Fibroblast of skin of back (primary cell): ENCODE results near the gene CHST12.

Experiments
- DNase-seq: peaks from one replicate; pipeline ENCODE4 v3.0.0-alpha.2; 2013

Gene CHST12

DNA sequence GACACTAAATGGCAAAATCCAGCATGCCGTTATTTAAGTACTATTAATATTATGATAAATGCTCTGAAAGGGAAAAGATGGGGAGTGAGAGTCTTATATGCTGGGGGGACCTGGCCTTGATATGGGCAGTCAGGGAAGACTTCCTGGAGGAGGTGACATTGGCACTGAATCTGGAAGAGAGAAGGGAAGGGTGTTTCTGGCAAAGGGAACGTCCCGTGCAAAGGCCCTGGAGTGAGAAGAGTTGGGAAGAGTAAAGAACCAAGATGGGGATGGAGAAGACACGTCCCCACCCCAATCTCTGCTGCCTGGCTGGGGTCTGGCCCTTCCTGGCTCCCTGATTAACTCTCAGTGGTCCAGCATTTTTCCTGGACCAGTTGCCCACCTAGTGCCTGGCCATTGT lies 77.8 kb downstream of the CHST12 start:
- no peak for DNase-seq

- no peak for DNase-seq
Observed at GRCh38 chr7:2482725-2483451, 79.5 kb downstream of the CHST12 start.

DNA sequence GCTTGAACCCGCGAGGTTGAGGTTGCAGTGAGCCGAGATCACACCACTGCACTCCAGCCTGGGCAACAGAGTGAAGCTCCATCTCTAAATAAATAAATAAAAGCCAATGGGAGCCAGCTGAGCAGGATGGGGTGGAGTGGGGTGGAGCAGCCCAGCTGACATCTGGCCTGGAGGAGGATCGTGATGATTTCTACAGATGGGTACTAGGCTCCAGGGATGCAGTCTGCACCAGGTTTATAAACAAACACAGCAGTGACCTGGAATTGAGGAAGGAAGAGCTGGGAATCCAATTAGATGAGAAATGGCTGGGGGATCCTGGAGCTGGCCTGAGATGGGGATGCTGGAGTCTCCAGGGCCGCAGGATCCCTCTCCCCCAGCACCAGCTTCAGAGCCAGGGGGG lies 80.1 kb downstream of the CHST12 start:
- no peak for DNase-seq

GRCh38 chr7:2484868-2485267 lies 81.5 kb downstream of the CHST12 start:
- no peak for DNase-seq

DNA sequence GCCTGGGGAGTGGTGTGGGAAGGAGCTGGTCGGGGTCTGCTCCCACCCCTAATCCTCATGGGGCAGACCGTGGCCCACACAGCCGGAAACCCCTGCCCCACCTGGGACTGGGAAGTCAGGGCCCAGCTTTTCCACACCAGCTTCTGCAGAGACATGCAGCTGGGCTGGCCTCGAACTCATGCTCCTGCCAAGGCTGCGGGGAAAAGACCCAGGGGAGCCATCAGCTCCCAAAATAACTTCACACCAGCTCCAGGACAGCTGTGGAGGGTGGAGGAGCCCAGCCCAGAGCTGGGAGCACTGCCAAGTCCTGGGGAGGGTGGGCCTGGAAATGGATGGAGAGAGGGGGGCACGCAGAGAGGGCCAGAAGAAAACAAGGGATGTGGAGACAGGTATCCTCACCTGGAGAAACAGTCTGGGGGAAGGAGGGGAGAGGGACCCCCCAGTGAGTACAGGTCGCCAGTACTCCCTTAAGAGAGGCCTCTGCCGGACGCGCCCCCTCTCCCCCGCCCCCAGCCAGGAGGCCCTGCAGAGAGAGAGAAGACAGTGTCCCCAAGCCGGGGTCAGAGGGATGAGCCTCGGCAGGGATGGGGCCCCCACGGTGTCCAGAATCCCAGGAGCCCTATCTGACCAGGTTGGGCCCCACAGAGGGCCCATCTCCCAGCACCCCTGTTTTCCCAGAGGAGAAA lies 84.3 kb downstream of the CHST12 start:
- peak; percentile 18 for DNase-seq

DNA sequence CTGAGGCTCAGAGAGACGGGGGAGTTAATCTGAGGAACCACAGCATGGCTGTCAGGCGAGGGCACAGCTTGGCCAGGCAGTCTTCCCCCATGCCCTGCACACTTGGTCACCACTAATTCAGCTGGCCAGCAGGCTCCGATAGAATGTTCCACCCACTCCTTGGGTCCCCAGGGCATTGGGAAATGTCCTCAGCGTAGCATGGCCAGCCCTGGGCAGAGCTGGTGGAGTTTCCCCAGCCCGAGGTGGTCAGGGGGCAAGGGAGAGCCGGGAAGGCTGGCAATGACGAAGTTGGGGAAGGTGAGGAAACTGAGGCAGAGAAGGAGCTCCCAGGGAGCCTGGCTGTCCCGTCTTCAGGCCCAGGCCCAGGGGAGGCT lies 84.8 kb downstream of the CHST12 start:
- peak; percentile 44 for DNase-seq

GRCh38 chr7:2488681-2489080 lies 85.3 kb downstream of the CHST12 start:
- DNase-seq, result no peak

DNA sequence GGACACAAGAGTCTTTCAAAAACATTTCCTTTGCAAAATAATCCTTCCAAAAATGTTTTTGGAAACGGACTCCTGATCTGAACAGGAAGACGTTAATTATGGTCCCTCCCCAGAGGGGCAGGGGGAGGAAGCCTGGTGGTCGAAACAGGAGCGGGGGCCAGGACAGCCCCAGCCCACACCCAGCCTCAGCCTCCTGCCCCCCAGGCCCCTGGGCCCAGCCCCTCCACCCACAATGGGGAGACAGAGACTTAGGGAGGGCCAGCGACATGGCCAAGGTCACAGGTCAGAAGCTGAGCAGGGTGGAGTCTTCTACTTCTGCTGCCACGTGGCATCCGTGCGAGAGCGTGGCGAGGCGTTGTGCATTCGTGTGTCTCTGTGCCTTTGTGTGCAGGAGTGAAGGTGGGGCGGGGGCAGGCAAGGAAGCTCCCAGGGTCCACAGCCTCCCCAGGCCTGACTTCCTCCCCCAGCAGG lies 86.8 kb downstream of the CHST12 start:
- DNase-seq, result no peak

DNA sequence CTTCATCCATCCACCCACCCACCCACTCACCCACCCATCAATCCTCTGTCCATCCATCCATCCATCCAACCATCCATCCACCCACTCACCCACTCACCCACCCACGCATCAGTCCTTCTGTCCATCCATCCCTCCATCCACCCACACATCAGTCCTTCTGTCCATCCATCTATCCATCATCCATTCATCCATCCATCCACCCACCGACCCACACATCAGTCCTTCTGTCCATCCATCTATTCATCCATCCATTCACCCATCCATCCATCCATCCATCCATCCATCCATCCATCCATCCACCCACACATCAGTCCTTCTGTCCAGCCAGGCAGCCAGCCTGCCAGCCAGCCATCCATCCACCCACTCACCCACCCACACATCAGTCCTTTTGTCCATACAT lies 88.6 kb downstream of the CHST12 start:
- no peak for DNase-seq

GRCh38 chr7:2493205-2494164 lies 90.1 kb downstream of the CHST12 start:
- DNase-seq, result peak; percentile 66

- no peak for DNase-seq
Observed at GRCh38 chr7:2494191-2495130, 91.0 kb downstream of the CHST12 start.

DNA sequence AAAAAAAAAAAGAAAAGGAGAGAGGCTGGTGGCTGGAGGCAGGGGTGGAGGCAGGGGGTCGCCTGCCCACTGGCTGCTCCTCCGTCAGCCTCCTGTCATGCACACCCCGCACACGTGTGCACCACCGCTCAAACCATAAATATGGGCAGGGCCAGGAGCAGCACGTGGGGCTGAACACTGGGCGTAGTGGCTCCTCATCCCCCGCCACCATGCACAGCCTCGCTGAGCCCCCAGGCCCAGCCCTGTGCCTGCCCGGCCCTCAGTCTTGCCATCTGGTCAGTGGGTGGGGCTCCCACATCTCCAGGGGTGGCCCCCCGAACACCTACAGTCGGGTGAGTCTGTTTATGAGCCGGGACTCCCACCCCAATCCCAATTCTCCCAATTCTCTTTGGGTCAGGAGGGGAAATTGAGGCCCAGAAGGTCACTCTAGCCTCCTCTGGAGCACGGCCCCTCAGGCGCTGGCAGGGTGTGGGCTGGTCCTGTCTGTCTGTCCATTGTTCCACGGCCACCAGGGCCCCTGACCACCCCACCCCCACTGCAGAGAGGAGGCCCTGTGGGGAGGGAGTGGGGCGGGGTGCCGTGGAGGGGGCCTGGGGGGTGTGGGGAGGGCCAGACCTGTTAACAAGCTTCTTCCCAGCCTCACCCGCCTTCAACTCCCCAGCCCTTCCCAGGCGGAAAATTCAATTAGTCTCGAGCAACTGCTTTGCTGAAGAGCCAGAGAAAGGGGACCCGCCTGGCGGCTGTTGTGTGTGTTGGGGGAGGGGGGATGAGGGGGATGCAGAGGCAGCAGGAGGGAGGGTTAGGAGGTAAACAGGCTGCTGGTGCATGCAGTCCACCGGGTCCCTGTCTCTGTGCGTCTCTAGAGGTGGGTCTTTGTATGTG lies 92.2 kb downstream of the CHST12 start:
- no peak for DNase-seq

DNA sequence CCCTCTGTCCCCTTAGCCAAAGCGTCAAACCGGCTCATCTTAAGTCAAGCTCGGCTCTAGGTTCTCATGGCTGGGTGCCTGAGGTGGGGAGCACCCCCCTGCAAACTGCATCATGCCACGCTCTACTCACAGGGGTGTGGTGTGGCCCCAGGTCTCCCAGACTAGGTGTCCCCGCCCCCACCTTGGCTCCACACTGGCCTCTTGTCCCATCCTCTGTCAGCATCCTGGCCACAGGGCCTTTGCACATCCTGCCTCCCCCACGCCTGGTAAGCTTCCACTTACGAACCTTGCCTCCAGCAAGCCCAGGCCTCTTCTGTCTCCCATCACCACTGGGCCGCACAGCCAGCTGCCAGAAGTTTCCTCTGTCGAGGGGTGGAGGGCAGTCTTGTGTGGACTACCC lies 93.0 kb downstream of the CHST12 start:
- DNase-seq, result no peak

DNA sequence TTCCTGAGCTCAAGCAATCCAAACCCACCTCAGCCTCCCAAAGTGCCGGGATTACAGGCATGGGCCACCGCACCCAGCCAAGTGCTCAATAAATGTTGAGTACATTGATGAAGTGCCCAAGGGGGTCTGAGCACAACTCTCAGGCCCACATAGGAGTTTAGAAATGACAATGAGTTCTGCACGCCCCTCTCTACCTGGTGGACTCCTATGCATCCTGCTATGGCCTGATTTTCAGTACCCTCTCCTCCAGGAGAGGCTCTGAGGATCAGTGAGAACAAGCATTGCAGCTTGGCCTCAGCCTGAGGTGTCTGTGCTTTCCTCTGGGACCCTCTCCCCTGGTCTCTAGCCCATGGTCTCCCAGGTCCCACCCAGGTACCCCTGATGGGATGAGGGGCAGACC lies 93.7 kb downstream of the CHST12 start:
- no peak for DNase-seq

DNA sequence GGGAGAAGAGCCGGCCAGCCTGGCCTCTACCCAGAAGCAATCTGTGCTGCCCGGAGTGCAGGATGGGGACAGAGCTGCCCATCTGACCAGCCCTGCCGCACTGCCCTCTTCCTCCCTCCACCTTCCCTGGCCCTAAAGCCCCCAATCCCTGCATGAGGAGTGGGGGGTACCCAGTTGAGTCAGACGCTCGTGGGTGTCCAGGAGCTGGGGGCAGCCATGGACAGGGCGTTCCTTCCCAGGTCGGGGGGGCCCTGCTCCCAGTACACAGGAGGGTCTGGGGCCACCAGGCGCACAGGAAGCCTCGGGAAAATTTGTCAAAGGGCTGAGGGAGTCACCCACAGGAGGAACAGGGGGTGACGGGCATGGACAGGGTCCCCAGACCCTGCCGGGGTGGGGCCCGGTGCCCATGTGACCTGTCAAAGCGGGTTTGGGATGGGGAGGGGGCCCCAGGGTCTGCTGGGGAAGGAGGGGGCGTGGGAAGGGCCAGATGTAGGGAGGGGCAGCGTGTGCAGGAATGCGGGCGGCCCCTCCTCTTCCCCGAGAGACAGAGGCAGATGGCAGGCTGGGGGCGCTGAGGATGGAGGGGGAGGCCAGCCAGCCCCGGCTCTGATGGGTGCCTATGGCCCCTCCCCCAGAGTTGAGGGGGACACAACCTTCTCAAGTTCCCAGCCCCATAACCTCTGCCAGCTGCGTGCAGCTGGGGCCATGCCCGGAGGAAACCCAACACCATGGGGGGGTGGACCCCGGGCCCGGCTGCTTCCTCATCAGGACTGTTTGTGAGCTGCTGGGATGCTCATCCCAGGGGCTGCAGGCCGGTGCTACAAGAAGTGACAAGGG lies 94.3 kb downstream of the CHST12 start:
- no peak for DNase-seq
